ENCODE results near the gene FBXW9. TPM values are rescaled to one million over a fixed set of nuclear protein-coding genes. Genes with fewer than 3 reads are reported as not detected.

Gene FBXW9
- polyA plus RNA-seq, 3 donors: 4.4 to 7.2 (median 5.1) TPM

GRCh38 chr19:12656899-12657571, 39.4 kb downstream of the FBXW9 start:
- H3K9ac ChIP-seq (ENCODE audit: insufficient read depth, low read length, poor library complexity, severe bottlenecking): no peak overlapping the region
- H3K36me3 ChIP-seq (replicated peaks in 1 of 2; ENCODE audit: control insufficient read depth in 1 of 2, insufficient read depth in 2 of 2, low read length in 2 of 2): peaks cover 85 to 97% of the 10 kb centered on the region in 2 donors
- no peak for DNase-seq
- no peak overlapping the region for H2AFZ ChIP-seq (ENCODE audit: insufficient read depth, low read depth, low read length, poor library complexity, severe bottlenecking)
- H3K9me3 Mint-ChIP-seq: peaks cover 0 to 9% (median 0%) of the 10 kb centered on the region in 7 donors
- no peak overlapping the region for H3K4me3 Mint-ChIP-seq
- H3K4me1 Mint-ChIP-seq: no peaks in the 10 kb centered on the region
- no peaks in the 10 kb centered on the region for H3K27me3 ChIP-seq (ENCODE audit: control insufficient read depth in 2 of 2, insufficient read depth in 2 of 2, low read length in 2 of 2)
- no peak overlapping the region for H3K27ac ChIP-seq (ENCODE audit: low read depth in 1 of 2, low read length in 2 of 2)
- no peaks in the 10 kb centered on the region for H3K9me3 ChIP-seq (replicated peaks in 1 of 2; ENCODE audit: control insufficient read depth in 1 of 2, insufficient read depth in 1 of 2, low read length in 2 of 2)
- intact Hi-C loops (cut with micrococcal nuclease): no loop called here
- H3K27ac Mint-ChIP-seq: peak overlapping the region in 2 of 7 donors; percentile 63 to 85
- peaks cover 4% of the 10 kb centered on the region for H3K79me2 ChIP-seq (ENCODE audit: insufficient read depth, low read length)
- TF ChIP-seq CTCF (IDR thresholded peaks at IDR 0.05): no peak
- no peak overlapping the region for H3K4me3 ChIP-seq (replicated peaks in 1 of 3; ENCODE audit: low read depth in 2 of 3, low read length in 3 of 3)
- H3K27me3 Mint-ChIP-seq (ENCODE audit: low read depth in 3 of 3): peaks cover 0 to 1% (median 0%) of the 10 kb centered on the region in 3 donors
- WGBS (ENCODE audit: insufficient coverage): 97% methylated on average over 33 of the region's 50 CpGs
- peaks cover 73 to 97% of the 10 kb centered on the region in 2 donors for H3K36me3 Mint-ChIP-seq
- H3K4me1 ChIP-seq (ENCODE audit: control insufficient read depth in 1 of 2, insufficient read depth in 2 of 2, low read length in 2 of 2): no peaks in the 10 kb centered on the region
- peaks cover 90% of the 10 kb centered on the region for H4K20me1 ChIP-seq (ENCODE audit: insufficient read depth, low read length)
- no peak overlapping the region for H3K4me2 ChIP-seq (replicated peaks; ENCODE audit: extremely low read depth, low read length, poor library complexity, severe bottlenecking)

GRCh38 chr19:12655546-12655945, 40.9 kb downstream of the FBXW9 start:
- no peaks in the 10 kb centered on the region for H3K4me1 Mint-ChIP-seq

More at GRCh38 chr19:12655546-12655945, 40.9 kb downstream of the FBXW9 start:
- Histone ChIP-seq H2AFZ (ENCODE audit: insufficient read depth, low read depth, low read length, poor library complexity, severe bottlenecking) (no peak overlapping the region), H3K9me3 (replicated peaks in 1 of 2; ENCODE audit: control insufficient read depth in 1 of 2, insufficient read depth in 1 of 2, low read length in 2 of 2) (no peaks in the 10 kb centered on the region), H3K4me2 (replicated peaks; ENCODE audit: extremely low read depth, low read length, poor library complexity, severe bottlenecking) (no peak overlapping the region), H3K36me3 (replicated peaks in 1 of 2; ENCODE audit: control insufficient read depth in 1 of 2, insufficient read depth in 2 of 2, low read length in 2 of 2) (peaks cover 84 to 97% of the 10 kb centered on the region in 2 donors), H3K4me1 (ENCODE audit: control insufficient read depth in 1 of 2, insufficient read depth in 2 of 2, low read length in 2 of 2) (no peaks in the 10 kb centered on the region), H3K27me3 (ENCODE audit: control insufficient read depth in 2 of 2, insufficient read depth in 2 of 2, low read length in 2 of 2) (no peaks in the 10 kb centered on the region), H4K20me1 (ENCODE audit: insufficient read depth, low read length) (peaks cover 89% of the 10 kb centered on the region), H3K79me2 (ENCODE audit: insufficient read depth, low read length) (no peaks in the 10 kb centered on the region), H3K9ac (ENCODE audit: insufficient read depth, low read length, poor library complexity, severe bottlenecking) (no peak overlapping the region), H3K4me3 (replicated peaks in 1 of 3; ENCODE audit: low read depth in 2 of 3, low read length in 3 of 3) (no peak overlapping the region), H3K27ac (ENCODE audit: low read depth in 1 of 2, low read length in 2 of 2) (no peak overlapping the region)
- Mint-ChIP-seq H3K4me3 (no peak overlapping the region), H3K27ac (peak overlapping the region in 2 of 7 donors; percentile 5 to 55), H3K36me3 (peaks cover 78 to 97% of the 10 kb centered on the region in 2 donors), H3K9me3 (peaks cover 0 to 9% (median 0%) of the 10 kb centered on the region in 7 donors), H3K27me3 (ENCODE audit: low read depth in 3 of 3) (peaks cover 0 to 1% (median 0%) of the 10 kb centered on the region in 3 donors)
- no peak for TF ChIP-seq CTCF (IDR thresholded peaks at IDR 0.05)
- DNase-seq: no peak
- 96% methylated on average over 8 of the region's 8 CpGs for WGBS (ENCODE audit: insufficient coverage)
- intact Hi-C loops (cut with micrococcal nuclease): no loop called here

Data from CD14-positive monocyte (primary cell).